DOHH2 (cell line): ENCODE data around the gene ADM5.

Source experiments
- H3F3A ChIP-seq: fragments of 200-600 bp; sonication (generic), shearing (Covaris generic); 2 replicates; pipeline ENCODE4 v1.6.0; 2016; ENCODE audit warnings: antibody characterized with exemption, mild to moderate bottlenecking; ENCODE audit not compliant: control insufficient read depth, insufficient read depth
- H3K27ac ChIP-seq: fragments of 200-600 bp; sonication (generic); 2 replicates; pipeline ENCODE4 v1.5.1; 2014; ENCODE audit warnings: low read depth, mild to moderate bottlenecking, low read length, moderate library complexity
- H3K27me3 ChIP-seq: fragments of 200-600 bp; sonication (generic); 2 replicates; pipeline ENCODE4 v1.6.1; 2014; ENCODE audit warnings: mild to moderate bottlenecking, low read length, mixed read lengths; ENCODE audit not compliant: control insufficient read depth
- H3K36me3 ChIP-seq: fragments of 200-600 bp; sonication (generic); 2 replicates; pipeline ENCODE4 v1.6.1; 2014; ENCODE audit warnings: mild to moderate bottlenecking, low read length, moderate library complexity, mixed read lengths; ENCODE audit not compliant: control insufficient read depth
- H3K4me1 ChIP-seq: fragments of 200-600 bp; sonication (generic); 2 replicates; pipeline ENCODE4 v1.6.1; 2014; ENCODE audit warnings: mild to moderate bottlenecking, low read length, mixed read lengths; ENCODE audit not compliant: control insufficient read depth
- H3K4me2 ChIP-seq: fragments of 200-600 bp; sonication (generic); 2 replicates; pipeline ENCODE4 v1.6.0; 2014; ENCODE audit warnings: mild to moderate bottlenecking, low read length, moderate library complexity
- H3K4me3 ChIP-seq: fragments of 200-600 bp; sonication (generic); 2 replicates; pipeline ENCODE4 v1.5.1; 2014; ENCODE audit warnings: mild to moderate bottlenecking, low read length, mixed read lengths
- H3K79me2 ChIP-seq: fragments of 200-600 bp; sonication (generic); 2 replicates; pipeline ENCODE4 v1.6.1; 2014; ENCODE audit warnings: mild to moderate bottlenecking, low read length, mixed read lengths; ENCODE audit not compliant: control insufficient read depth
- H3K9me2 ChIP-seq: fragments of 200-600 bp; sonication (generic); replicated peaks from 2 replicates; pipeline ENCODE4 v1.6.1; 2014; ENCODE audit warnings: mild to moderate bottlenecking, low read length, mixed read lengths; ENCODE audit not compliant: control insufficient read depth
- H3K9me3 ChIP-seq: fragments of 200-600 bp; sonication (generic); 2 replicates; pipeline ENCODE4 v1.6.1; 2014; ENCODE audit warnings: antibody characterized with exemption, low read length, mixed read lengths; ENCODE audit not compliant: control insufficient read depth, insufficient read depth
- H4K20me1 ChIP-seq: fragments of 200-600 bp; sonication (generic); 2 replicates; pipeline ENCODE4 v1.6.0; 2014; ENCODE audit warnings: low read depth, mild to moderate bottlenecking, antibody characterized with exemption, low read length, moderate library complexity; ENCODE audit not compliant: control insufficient read depth, insufficient read depth
- EZH2phosphoT487 ChIP-seq: fragments of 200-600 bp; sonication (generic); IDR thresholded peaks from 2 replicates; pipeline ENCODE4 v1.6.1; 2017; ENCODE audit warnings: borderline replicate concordance, mild to moderate bottlenecking, antibody characterized with exemption, low read length, moderate library complexity, mixed read lengths
- TF ChIP-seq, protein P1 (sequence below): fragments of 200-600 bp; sonication (generic); IDR thresholded peaks from one replicate; pipeline ENCODE4 v1.5.1; 2014; ENCODE audit warnings: antibody characterized with exemption, mild to moderate bottlenecking, low read depth, low read length; ENCODE audit not compliant: poor library complexity, severe bottlenecking

Gene ADM5

DNA sequence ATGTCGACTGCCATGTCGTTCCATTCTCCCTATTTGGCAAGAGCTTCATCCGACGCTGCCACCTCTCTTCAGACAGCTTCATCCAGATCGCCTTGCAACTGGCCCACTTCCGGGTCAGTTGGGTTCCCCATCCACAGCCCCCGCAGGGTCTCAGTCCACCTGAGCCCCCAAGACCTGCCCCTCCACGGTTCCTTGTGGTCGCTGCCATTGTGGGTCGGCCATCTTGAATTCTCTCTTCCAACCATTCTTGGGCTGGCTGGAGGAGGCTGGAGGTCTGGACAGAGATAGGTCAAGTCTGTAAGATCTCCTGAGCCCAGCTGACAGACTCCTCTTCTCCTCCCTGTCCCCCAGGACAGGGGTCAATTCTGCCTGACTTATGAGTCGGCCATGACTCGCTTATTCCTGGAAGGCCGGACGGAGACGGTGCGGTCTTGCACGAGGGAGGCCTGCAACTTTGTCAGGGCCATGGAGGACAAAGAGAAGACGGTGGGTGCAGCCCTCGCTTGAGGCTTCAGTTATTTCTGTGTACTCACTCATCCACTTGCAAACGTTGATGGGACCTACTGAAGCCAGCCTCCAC is 21.1 kb downstream of the ADM5 start:
- Histone ChIP-seq H3K4me1 (no peaks in the 10 kb centered on the region), H3K36me3 (no peaks in the 10 kb centered on the region), H3K79me2 (no peaks in the 10 kb centered on the region), H3K9me2 (no peaks in the 10 kb centered on the region), H4K20me1 (no peaks in the 10 kb centered on the region), H3F3A (no peaks in the 10 kb centered on the region), H3K4me3 (no peak overlapping the region), H3K27ac (no peak overlapping the region), H3K9me3 (no peaks in the 10 kb centered on the region), H3K4me2 (no peak overlapping the region), H3K27me3 (no peaks in the 10 kb centered on the region)
- TF ChIP-seq EZH2phosphoT487, result no peak
- TF ChIP-seq, protein P1, sequence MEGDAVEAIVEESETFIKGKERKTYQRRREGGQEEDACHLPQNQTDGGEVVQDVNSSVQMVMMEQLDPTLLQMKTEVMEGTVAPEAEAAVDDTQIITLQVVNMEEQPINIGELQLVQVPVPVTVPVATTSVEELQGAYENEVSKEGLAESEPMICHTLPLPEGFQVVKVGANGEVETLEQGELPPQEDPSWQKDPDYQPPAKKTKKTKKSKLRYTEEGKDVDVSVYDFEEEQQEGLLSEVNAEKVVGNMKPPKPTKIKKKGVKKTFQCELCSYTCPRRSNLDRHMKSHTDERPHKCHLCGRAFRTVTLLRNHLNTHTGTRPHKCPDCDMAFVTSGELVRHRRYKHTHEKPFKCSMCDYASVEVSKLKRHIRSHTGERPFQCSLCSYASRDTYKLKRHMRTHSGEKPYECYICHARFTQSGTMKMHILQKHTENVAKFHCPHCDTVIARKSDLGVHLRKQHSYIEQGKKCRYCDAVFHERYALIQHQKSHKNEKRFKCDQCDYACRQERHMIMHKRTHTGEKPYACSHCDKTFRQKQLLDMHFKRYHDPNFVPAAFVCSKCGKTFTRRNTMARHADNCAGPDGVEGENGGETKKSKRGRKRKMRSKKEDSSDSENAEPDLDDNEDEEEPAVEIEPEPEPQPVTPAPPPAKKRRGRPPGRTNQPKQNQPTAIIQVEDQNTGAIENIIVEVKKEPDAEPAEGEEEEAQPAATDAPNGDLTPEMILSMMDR, result no peak

DNA sequence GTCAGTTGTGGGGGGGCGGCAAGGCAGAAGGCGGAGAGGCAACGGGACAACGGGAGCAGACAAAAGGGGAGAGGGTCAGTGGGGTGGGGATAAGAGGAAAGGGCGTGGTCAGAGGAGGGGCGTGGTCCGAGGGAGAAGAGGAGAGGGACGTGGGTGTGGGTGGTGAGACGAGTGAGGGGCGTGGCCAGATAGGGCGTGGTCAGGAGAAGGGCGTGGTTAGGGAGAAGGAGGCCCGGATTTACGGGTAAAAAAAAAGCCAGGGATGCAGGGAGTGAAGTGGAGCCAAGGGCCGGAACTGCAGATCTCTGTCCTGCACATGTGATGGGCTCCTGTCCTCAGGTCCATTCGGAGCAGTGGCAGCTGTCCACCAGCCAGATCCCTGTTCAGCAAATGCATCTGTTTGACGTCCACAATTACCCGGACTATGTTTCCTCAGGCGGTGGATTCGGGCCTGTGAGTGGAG is 23.0 kb downstream of the ADM5 start:
- Histone ChIP-seq H3K4me3 (no peak overlapping the region), H3K4me1 (peaks cover 2% of the 10 kb centered on the region), H4K20me1 (no peaks in the 10 kb centered on the region), H3K79me2 (no peaks in the 10 kb centered on the region), H3F3A (no peaks in the 10 kb centered on the region), H3K27me3 (no peaks in the 10 kb centered on the region), H3K27ac (no peak overlapping the region), H3K9me3 (no peaks in the 10 kb centered on the region), H3K4me2 (no peak overlapping the region), H3K36me3 (no peaks in the 10 kb centered on the region), H3K9me2 (no peaks in the 10 kb centered on the region)
- no peak for TF ChIP-seq EZH2phosphoT487
- TF ChIP-seq, protein P1, result no peak

DNA sequence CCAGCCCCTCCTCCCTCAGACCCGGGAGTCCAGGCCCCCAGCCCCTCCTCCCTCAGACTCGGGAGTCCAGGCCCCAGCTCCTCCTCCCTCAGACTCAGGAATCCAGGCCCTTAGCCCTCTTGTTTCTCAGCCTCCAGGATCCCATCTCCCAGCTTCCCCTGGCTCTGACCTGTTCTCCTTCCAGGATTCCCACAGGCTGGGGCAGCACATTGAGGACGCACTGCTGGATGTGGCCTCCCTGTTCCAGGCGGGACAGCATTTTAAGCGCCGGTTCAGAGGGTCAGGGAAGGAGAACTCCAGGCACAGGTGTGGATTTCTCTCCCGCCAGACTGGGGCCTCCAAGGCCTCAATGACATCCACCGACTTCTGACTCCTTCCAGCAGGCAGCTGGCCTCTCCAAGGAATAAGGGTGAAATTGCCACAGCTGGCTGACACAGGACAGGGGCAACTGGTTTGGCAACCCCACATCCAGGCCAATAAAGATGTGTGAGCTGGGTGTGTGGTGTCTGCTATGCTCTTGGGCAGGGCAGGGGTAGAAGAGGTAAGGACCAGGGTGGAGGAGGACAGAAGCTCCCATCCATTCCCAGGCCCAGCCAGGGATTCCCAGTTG is 23.9 kb downstream of the ADM5 start:
- H3K79me2 ChIP-seq, result no peaks in the 10 kb centered on the region
- H3K9me2 ChIP-seq, result no peaks in the 10 kb centered on the region
- peaks cover 11% of the 10 kb centered on the region for H3K4me1 ChIP-seq
- no peaks in the 10 kb centered on the region for H3K27me3 ChIP-seq
- no peaks in the 10 kb centered on the region for H3K9me3 ChIP-seq
- no peaks in the 10 kb centered on the region for H3F3A ChIP-seq
- TF ChIP-seq, protein P1, result no peak
- no peak for TF ChIP-seq EZH2phosphoT487
- no peaks in the 10 kb centered on the region for H3K36me3 ChIP-seq
- no peak overlapping the region for H3K4me3 ChIP-seq
- no peak overlapping the region for H3K4me2 ChIP-seq
- H3K27ac ChIP-seq, result no peak overlapping the region
- no peaks in the 10 kb centered on the region for H4K20me1 ChIP-seq
